Measurements from ENCODE around the gene SLC25A27.

The SLC25A27 gene

GRCh38 chr6:46674410-46674809, 21.6 kb downstream of the SLC25A27 start:
- Histone ChIP-seq H3K4me1 (ENCODE audit: control insufficient read depth, insufficient read depth, low read length) (no peaks in the 10 kb centered on the region), H3K36me3 (ENCODE audit: control insufficient read depth in 2 of 2, insufficient read depth in 1 of 2, low read length in 2 of 2) (peaks cover 9 to 20% of the 10 kb centered on the region in 2 experiments; a peak in 2 of 3 replicates), H3K27ac (ENCODE audit: extremely low read depth, low read depth, low read length) (no peak overlapping the region), H3K9me3 (ENCODE audit: control insufficient read depth, insufficient read depth, low read depth, low read length) (no peaks in the 10 kb centered on the region), H3K4me3 (ENCODE audit: low read depth, low read length) (no peak overlapping the region)
- TF ChIP-seq ZNF558 (tag by site-specific recombination; IDR thresholded peaks at IDR 0.05) (no peak), ZBTB21 (tag by site-specific recombination; IDR thresholded peaks at IDR 0.05) (no peak), PATZ1 (tag by site-specific recombination; IDR thresholded peaks at IDR 0.05) (no peak), ZNF610 (tag by site-specific recombination; IDR thresholded peaks at IDR 0.05; ENCODE audit: borderline replicate concordance) (no peak), ZNF561 (tag by site-specific recombination; IDR thresholded peaks at IDR 0.05; ENCODE audit: borderline replicate concordance) (no peak)
- CTCF ChIA-PET, result interaction anchor here (0.8 to 1.8 kb wide), 3 partner anchors 11 to 18 kb away, joined by 4 to 5 read pairs (median 4); no protein-coding TSS in a partner anchor
- POLR2A ChIA-PET, result interaction anchor here (0.5 kb wide), 1 partner anchor 719 kb away, joined by 3 read pairs; no protein-coding TSS in a partner anchor

- Histone ChIP-seq H3K9me3 (ENCODE audit: control insufficient read depth, insufficient read depth, low read depth, low read length) (no peaks in the 10 kb centered on the region), H3K36me3 (ENCODE audit: control insufficient read depth in 2 of 2, insufficient read depth in 1 of 2, low read length in 2 of 2) (peaks cover 0 to 16% of the 10 kb centered on the region in 2 experiments; a peak in 2 of 3 replicates), H3K4me1 (ENCODE audit: control insufficient read depth, insufficient read depth, low read length) (no peaks in the 10 kb centered on the region), H3K4me3 (ENCODE audit: low read depth, low read length) (no peak overlapping the region), H3K27ac (ENCODE audit: extremely low read depth, low read depth, low read length) (no peak overlapping the region)
- TF ChIP-seq ZNF629 (tag by site-specific recombination; IDR thresholded peaks at IDR 0.05) (no peak), ZNF785 (tag by site-specific recombination; IDR thresholded peaks at IDR 0.05) (no peak), ZNF501 (tag by site-specific recombination; IDR thresholded peaks at IDR 0.05) (no peak), ZNF239 (tag by site-specific recombination; IDR thresholded peaks at IDR 0.05) (no peak), PBX3 (CRISPR knock-in tag; IDR thresholded peaks at IDR 0.05) (no peak), ZNF311 (tag by site-specific recombination; IDR thresholded peaks at IDR 0.05; ENCODE audit: borderline replicate concordance) (no peak), OVOL3 (tag by site-specific recombination; IDR thresholded peaks at IDR 0.05) (no peak), PRDM1 (tag by site-specific recombination; IDR thresholded peaks at IDR 0.05) (no peak), BCL6B (tag by site-specific recombination; IDR thresholded peaks at IDR 0.05) (no peak), ZNF366 (tag by site-specific recombination; conservative IDR thresholded peaks at IDR 0.05) (no peak), ZNF837 (tag by site-specific recombination; IDR thresholded peaks at IDR 0.05) (no peak), ZNF558 (tag by site-specific recombination; IDR thresholded peaks at IDR 0.05) (no peak), KLF8 (tag by site-specific recombination; IDR thresholded peaks at IDR 0.05) (no peak), SCRT1 (tag by site-specific recombination; IDR thresholded peaks at IDR 0.05; ENCODE audit: borderline replicate concordance) (no peak), ZNF121 (tag by site-specific recombination; IDR thresholded peaks at IDR 0.05) (no peak), ZNF362 (tag by site-specific recombination; IDR thresholded peaks at IDR 0.05) (no peak)
- ChIA-PET CTCF (interaction anchor here (0.7 to 1.6 kb wide), 5 partner anchors 11 to 1057 kb away, joined by 4 to 8 read pairs (median 4); no protein-coding TSS in a partner anchor), POLR2A (no interaction called here)
These were observed 24.0 kb downstream of the SLC25A27 start for GRCh38 chr6:46676604-46677313.
